ENCODE results near the gene ZNF541.

The ZNF541 gene

GRCh38 chr19:47613165-47614020 is 40.4 kb upstream of the ZNF541 start:
- no peak for FAIRE-seq
- TF ChIP-seq, protein P1, sequence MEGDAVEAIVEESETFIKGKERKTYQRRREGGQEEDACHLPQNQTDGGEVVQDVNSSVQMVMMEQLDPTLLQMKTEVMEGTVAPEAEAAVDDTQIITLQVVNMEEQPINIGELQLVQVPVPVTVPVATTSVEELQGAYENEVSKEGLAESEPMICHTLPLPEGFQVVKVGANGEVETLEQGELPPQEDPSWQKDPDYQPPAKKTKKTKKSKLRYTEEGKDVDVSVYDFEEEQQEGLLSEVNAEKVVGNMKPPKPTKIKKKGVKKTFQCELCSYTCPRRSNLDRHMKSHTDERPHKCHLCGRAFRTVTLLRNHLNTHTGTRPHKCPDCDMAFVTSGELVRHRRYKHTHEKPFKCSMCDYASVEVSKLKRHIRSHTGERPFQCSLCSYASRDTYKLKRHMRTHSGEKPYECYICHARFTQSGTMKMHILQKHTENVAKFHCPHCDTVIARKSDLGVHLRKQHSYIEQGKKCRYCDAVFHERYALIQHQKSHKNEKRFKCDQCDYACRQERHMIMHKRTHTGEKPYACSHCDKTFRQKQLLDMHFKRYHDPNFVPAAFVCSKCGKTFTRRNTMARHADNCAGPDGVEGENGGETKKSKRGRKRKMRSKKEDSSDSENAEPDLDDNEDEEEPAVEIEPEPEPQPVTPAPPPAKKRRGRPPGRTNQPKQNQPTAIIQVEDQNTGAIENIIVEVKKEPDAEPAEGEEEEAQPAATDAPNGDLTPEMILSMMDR (IDR thresholded peaks at IDR 0.05; ENCODE audit: insufficient read depth, missing control alignments): no peak
- DNase-seq (ENCODE audit: insufficient read length, low spot score): no peak

GRCh38 chr19:47610902-47611301 is 38.0 kb upstream of the ZNF541 start:
- TF ChIP-seq, protein P1 (IDR thresholded peaks at IDR 0.05; ENCODE audit: insufficient read depth, missing control alignments): no peak
- no peak for DNase-seq (ENCODE audit: insufficient read length, low spot score)
- FAIRE-seq: no peak

DNA sequence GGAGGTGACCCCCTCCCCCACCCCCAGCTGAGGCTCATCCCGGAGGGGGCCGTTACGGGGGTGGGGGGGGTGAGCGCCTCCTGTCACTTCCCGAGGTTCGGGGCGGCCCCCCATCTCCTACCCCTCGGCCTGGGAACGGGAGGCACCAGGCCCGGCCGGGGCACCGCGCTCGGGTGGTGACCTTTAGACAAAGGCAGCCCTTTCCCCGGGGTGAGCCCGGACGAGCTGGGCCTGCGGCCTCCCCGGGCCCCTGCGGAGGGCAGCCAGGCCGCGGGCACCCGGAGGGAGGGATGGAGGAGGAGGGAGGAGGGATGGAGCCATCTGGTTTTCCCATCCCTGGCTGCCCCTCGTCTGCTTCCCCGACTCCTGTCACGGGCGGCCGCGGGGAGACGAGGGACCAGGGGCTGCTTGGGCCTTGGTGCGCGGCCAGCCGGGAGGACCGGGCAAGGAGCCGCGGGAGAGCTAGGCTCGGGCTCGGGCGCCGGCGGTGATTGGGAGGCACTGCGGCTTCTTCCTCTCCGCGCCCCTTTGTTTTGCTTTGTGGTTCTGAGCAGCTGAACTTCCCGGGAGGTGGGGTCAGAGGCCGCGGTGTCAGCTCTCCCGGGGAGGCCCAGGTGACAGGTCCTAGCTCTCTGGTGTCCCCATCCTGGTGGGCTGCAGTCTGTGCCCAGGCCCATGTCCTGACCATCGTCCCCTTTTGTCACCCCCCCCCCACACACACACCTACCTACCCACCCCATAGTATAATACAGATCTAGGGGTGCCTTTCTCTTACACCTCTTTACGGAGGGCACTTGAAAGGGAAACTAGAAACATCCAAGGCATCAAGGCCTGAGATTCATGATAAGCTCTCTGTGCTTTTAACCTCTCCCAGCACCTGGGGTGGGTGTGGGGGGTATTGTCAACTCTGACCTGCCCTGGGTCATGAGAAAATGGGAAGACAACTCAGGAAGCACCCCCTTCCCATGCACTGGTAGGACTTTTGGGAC is 37.3 kb upstream of the ZNF541 start:
- no peak for FAIRE-seq
- TF ChIP-seq, protein P1 (IDR thresholded peaks at IDR 0.05; ENCODE audit: insufficient read depth, missing control alignments): no peak
- no peak for DNase-seq (ENCODE audit: insufficient read length, low spot score)

DNA sequence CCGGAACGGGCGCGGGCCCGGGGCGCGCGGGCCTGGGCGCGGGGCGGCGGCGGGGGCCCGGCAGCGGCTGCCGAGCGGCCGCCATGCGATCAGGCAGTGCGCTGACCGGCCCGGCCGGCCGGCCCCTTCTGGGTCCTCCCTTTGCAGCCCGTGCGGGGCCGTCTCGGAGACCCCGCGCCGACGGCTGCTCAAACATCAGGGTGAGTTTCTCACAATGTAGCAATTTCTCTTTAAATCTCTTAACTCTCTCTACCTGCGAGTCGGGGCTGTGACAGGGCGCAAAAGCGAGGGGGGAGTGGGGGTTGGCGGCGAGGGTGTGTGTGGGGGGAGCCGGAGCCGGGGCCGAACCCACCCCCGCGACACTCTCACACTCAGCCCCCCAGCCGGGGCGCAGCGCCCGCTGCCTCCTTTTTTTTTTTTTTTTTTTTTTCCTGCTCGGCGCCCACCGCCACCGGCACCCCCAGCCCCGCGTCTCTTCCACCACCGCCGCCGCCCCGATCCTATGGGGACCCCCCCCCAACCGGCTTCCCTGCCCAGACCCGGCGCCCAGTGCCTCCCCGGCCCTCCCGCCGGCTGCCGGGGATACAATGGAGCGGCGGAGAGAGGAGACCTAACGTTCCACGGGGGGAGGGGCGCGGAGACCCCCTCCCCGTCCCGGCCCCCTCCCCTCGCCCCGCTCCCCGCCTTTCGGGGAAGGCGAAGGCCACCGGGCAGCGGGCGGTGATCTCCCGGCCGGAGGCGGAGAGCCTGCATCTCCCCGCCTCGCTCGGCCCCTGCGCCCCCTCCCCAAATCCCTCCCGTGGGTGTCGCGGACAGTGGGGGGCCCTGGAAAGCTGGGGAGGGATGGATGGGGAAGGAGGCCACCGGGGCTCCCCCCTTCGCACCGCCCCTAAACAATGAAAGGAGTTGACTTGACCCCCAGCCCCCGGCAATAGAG is 36.3 kb upstream of the ZNF541 start, which contains the start of gene BICRA:
Gene BICRA, plus strand, starts transcription at position 166 of the 937 bp plus-strand sequence. CDS start 64,441 bp downstream, outside the sequence.
- TF ChIP-seq, protein P1 (IDR thresholded peaks at IDR 0.05; ENCODE audit: insufficient read depth, missing control alignments): no peak
- DNase-seq (ENCODE audit: insufficient read length, low spot score) (peak; percentile 73), FAIRE-seq (no peak)

GRCh38 chr19:47608074-47608918 is 35.3 kb upstream of the ZNF541 start:
- no peak for FAIRE-seq
- peak; percentile 95 for DNase-seq (ENCODE audit: insufficient read length, low spot score)
- TF ChIP-seq, protein P1 (IDR thresholded peaks at IDR 0.05; ENCODE audit: insufficient read depth, missing control alignments): no peak
